H1 (cell line): ENCODE results near the gene MAPKAP1. TPM values are rescaled to one million over a fixed set of nuclear protein-coding genes. Genes with fewer than 3 reads are reported as not detected.
A peak's percentile ranks its signal among the peaks of the same experiment; 100 is the strongest.

ENCODE experiments used
- CTCF ChIA-PET: fragments of 300-600 bp; sonication (Branson Sonifier 250); formaldehyde crosslinking; loops from one replicate; lab custom pipeline; 2021; ENCODE audit not compliant: partially characterized antibody; lab: Charles Lee
- POLR2A ChIA-PET: fragments of 300-600 bp; sonication (Branson Sonifier 250); formaldehyde crosslinking; loops from one replicate; lab custom pipeline; 2021; ENCODE audit warnings: inconsistent platforms; ENCODE audit not compliant: partially characterized antibody; lab: Charles Lee
- DNase-seq, 2 experiments: peaks; one replicate each; pipeline versions ENCODE4 v3.0.0 to v3.0.0-alpha.2; 2010 to 2022; ENCODE audit warnings: low spot score in 2 of 2, low read depth in 1 of 2, mixed read lengths in 1 of 2
- FAIRE-seq: peaks from 2 replicates; lab custom pipeline; 2011; peaks lifted over from hg19 to GRCh38; lab: Jason Lieb, UNC
- H2AFZ ChIP-seq: 2 replicates; pipeline ENCODE4 v1.8.1; 2012; ENCODE audit warnings: low read length, inconsistent platforms
- H2AK5ac ChIP-seq: 2 replicates; pipeline ENCODE4 v1.6.1; 2013; ENCODE audit warnings: low read depth, low read length
- H2BK120ac ChIP-seq: replicated peaks from 2 replicates; pipeline ENCODE3; 2013; ENCODE audit warnings: low read depth, low read length, inconsistent platforms
- H2BK12ac ChIP-seq: 2 replicates; pipeline ENCODE4 v1.6.1; 2013; ENCODE audit warnings: low read depth, low read length
- H2BK15ac ChIP-seq: 2 replicates; pipeline ENCODE4 v1.6.1; 2013; ENCODE audit warnings: low read length
- H2BK20ac ChIP-seq: 2 replicates; pipeline ENCODE4 v1.6.1; 2013; ENCODE audit warnings: low read length
- H2BK5ac ChIP-seq: 2 replicates; pipeline ENCODE4 v1.6.1; 2013; ENCODE audit warnings: low read depth, low read length
- H3K14ac ChIP-seq: 2 replicates; pipeline ENCODE4 v1.6.1; 2013; ENCODE audit warnings: inconsistent platforms; ENCODE audit not compliant: insufficient read length
- H3K18ac ChIP-seq: 2 replicates; pipeline ENCODE4 v1.6.1; 2013; ENCODE audit warnings: low read length; ENCODE audit errors: extremely low read depth
- H3K23ac ChIP-seq: 2 replicates; pipeline ENCODE4 v1.6.1; 2013; ENCODE audit warnings: inconsistent platforms; ENCODE audit not compliant: insufficient read length
- H3K23me2 ChIP-seq: 2 replicates; pipeline ENCODE4 v1.6.1; 2013; ENCODE audit warnings: low read depth, low read length
- H3K27ac ChIP-seq: 2 replicates; pipeline ENCODE4 v1.6.1; 2011; ENCODE audit warnings: low read depth, low read length, inconsistent platforms
- H3K27me3 ChIP-seq, 4 experiments: replicated peaks in 1 of 4; 1 replicate in 1 of 4; 2 replicates in 3 of 4; pipeline versions ENCODE4 v1.6.1 to v1.8.1; 2011 to 2013; ENCODE audit warnings: low read length in 3 of 4, mild to moderate bottlenecking in 3 of 4, inconsistent platforms in 2 of 4, mixed read lengths in 2 of 4, moderate library complexity in 1 of 4; ENCODE audit not compliant: control insufficient read depth in 3 of 4, insufficient read depth in 3 of 4; ENCODE audit errors: extremely low read depth in 1 of 4
- H3K36me3 ChIP-seq, 4 experiments: 2 replicates each; pipeline versions ENCODE4 v1.6.1 to v1.8.1; 2011 to 2013; ENCODE audit warnings: mild to moderate bottlenecking in 4 of 4, low read length in 3 of 4, moderate library complexity in 2 of 4, control low read depth in 1 of 4, inconsistent platforms in 1 of 4; ENCODE audit not compliant: insufficient read depth in 4 of 4, control insufficient read depth in 2 of 4
- H3K4ac ChIP-seq: replicated peaks from 2 replicates; pipeline ENCODE3; 2013; ENCODE audit warnings: low read length, low read depth, mixed read lengths, inconsistent platforms; ENCODE audit not compliant: insufficient read length
- H3K4me1 ChIP-seq, 4 experiments: replicated peaks in 1 of 4; 1 replicate in 1 of 4; 2 replicates in 3 of 4; pipeline versions ENCODE4 v1.6.1 to v1.8.1; 2011 to 2013; ENCODE audit warnings: low read length in 3 of 4, inconsistent platforms in 2 of 4, mixed read lengths in 1 of 4; ENCODE audit not compliant: insufficient read depth in 4 of 4, control insufficient read depth in 3 of 4
- H3K4me2 ChIP-seq, 2 experiments: 2 replicates each; pipeline versions ENCODE4 v1.6.1 to v1.8.1; 2011 to 2013; ENCODE audit warnings: low read depth in 2 of 2, low read length in 2 of 2, control low read depth in 1 of 2, inconsistent platforms in 1 of 2, mild to moderate bottlenecking in 1 of 2; ENCODE audit not compliant: insufficient read depth in 1 of 2
- H3K4me3 ChIP-seq, 4 experiments: fragments of 200-600, 300-600 bp in 1 of 4; sonication (generic), shearing (Covaris generic), sonication (Bioruptor Twin) in 1 of 4; 2 replicates each; pipeline versions ENCODE4 v1.5.1 to v1.8.1; 2011 to 2016; ENCODE audit warnings: low read length in 4 of 4, low read depth in 3 of 4, control low read depth in 2 of 4, inconsistent platforms in 2 of 4, mild to moderate bottlenecking in 2 of 4, mixed read lengths in 1 of 4, moderate library complexity in 1 of 4; ENCODE audit not compliant: insufficient read depth in 2 of 4; ENCODE audit errors: extremely low read depth in 1 of 4
- H3K56ac ChIP-seq: replicated peaks from 2 replicates; pipeline ENCODE3; 2013; ENCODE audit warnings: low read depth, mild to moderate bottlenecking, mixed read lengths, low read length, inconsistent platforms; ENCODE audit not compliant: insufficient read length
- H3K79me1 ChIP-seq: 2 replicates; pipeline ENCODE4 v1.6.1; 2013; ENCODE audit warnings: low read depth, low read length, control low read depth
- H3K79me2 ChIP-seq, 2 experiments: 2 replicates each; pipeline versions ENCODE4 v1.6.1 to v1.8.1; 2012 to 2013; ENCODE audit warnings: low read length in 2 of 2, mild to moderate bottlenecking in 2 of 2, inconsistent platforms in 1 of 2; ENCODE audit not compliant: insufficient read depth in 2 of 2, control insufficient read depth in 1 of 2
- H3K9ac ChIP-seq, 4 experiments: replicated peaks in 1 of 4; 1 replicate in 1 of 4; 2 replicates in 3 of 4; pipeline versions ENCODE4 v1.6.1 to v1.8.1; 2011 to 2013; ENCODE audit warnings: low read depth in 3 of 4, low read length in 3 of 4, control low read depth in 2 of 4, mild to moderate bottlenecking in 2 of 4, moderate library complexity in 2 of 4, inconsistent platforms in 1 of 4; ENCODE audit errors: extremely low read depth in 1 of 4
- H3K9me3 ChIP-seq, 2 experiments: 2 replicates each; pipeline versions ENCODE4 v1.6.1 to v1.8.1; 2012 to 2013; ENCODE audit warnings: mild to moderate bottlenecking in 2 of 2, moderate library complexity in 2 of 2, control low read depth in 1 of 2, inconsistent platforms in 1 of 2, low read depth in 1 of 2, low read length in 1 of 2, mixed read lengths in 1 of 2; ENCODE audit not compliant: insufficient read depth in 2 of 2
- H4K20me1 ChIP-seq, 2 experiments: replicated peaks in 1 of 2; 2 replicates each; pipeline versions ENCODE3 to v1.8.1; 2011 to 2013; ENCODE audit warnings: inconsistent platforms in 2 of 2, low read length in 2 of 2, mild to moderate bottlenecking in 1 of 2; ENCODE audit not compliant: insufficient read depth in 2 of 2, control insufficient read depth in 1 of 2
- H4K5ac ChIP-seq: 2 replicates; pipeline ENCODE4 v1.6.1; 2013; ENCODE audit warnings: low read length, low read depth, mixed read lengths, inconsistent platforms; ENCODE audit not compliant: insufficient read length
- H4K8ac ChIP-seq: 2 replicates; pipeline ENCODE4 v1.8.0; 2013; ENCODE audit warnings: mild to moderate bottlenecking, moderate library complexity, low read length, inconsistent platforms; ENCODE audit not compliant: insufficient read depth; ENCODE audit errors: extremely low read depth
- H4K91ac ChIP-seq: replicated peaks from 2 replicates; pipeline ENCODE3; 2013; ENCODE audit warnings: low read length, mixed read lengths, inconsistent platforms; ENCODE audit not compliant: insufficient read length
- EGR1 ChIP-seq: IDR thresholded peaks from 2 replicates; pipeline ENCODE4 v1.6.1; 2011; ENCODE audit warnings: low read depth, low read length, borderline replicate concordance
- KDM4A ChIP-seq: IDR thresholded peaks from one replicate; pipeline ENCODE4 v1.7.1; 2012; ENCODE audit warnings: low read depth, mild to moderate bottlenecking, moderate library complexity, low read length, inconsistent platforms; ENCODE audit not compliant: severe bottlenecking
- NRF1 ChIP-seq: IDR thresholded peaks from 2 replicates; pipeline ENCODE4 v1.6.1; 2011; ENCODE audit warnings: mild to moderate bottlenecking, low read depth, low read length, improper control_type of control experiment
- WGBS, 2 experiments: shearing (Covaris generic) in 1 of 2; methylation state at CpG; one replicate each; pipeline versions ENCODE4 v1.1.6 to v1.1.7; 2013 to 2015; ENCODE audit warnings: low lambda C conversion rate in 2 of 2, mixed read lengths in 2 of 2, inconsistent platforms in 1 of 2, low coverage in 1 of 2, missing lambda C conversion rate in 1 of 2; ENCODE audit not compliant: insufficient replicate concordance in 2 of 2, insufficient coverage in 1 of 2, insufficient read length in 1 of 2; ENCODE audit errors: extremely low coverage in 1 of 2, missing lambda C conversion rate in 1 of 2; 5-methylcytosine and 5-hydroxymethylcytosine counted together
- polyA plus RNA-seq, 7 experiments: library from polyadenylated mRNA; depleted of rRNA in 3 of 7; stranded (reverse) in 5 of 7; unstranded in 2 of 7; fragments of >200 nt in 5 of 7; fragments of 200-250 nt in 2 of 7; gene quantifications; 1 replicate in 5 of 7; 2 replicates in 1 of 7; 4 replicates in 1 of 7; pipeline versions ENCODE4 v1.2.1 to v1.2.3, GENCODE V29; 2011 to 2013; ENCODE audit warnings: missing spikeins in 2 of 7, mixed read lengths in 2 of 7
- total RNA-seq: library from RNA; stranded (reverse); fragmentation: NEBNext Ultra II Directional; extraction: Animal tissue kit (Norgen Biotek cat#: 25700); gene quantifications from 2 replicates; pipeline ENCODE4 v1.2.1, GENCODE V29; 2021

Gene MAPKAP1
- total and polyA plus RNA-seq, 2 of the 8 experiments (the other 6 are each of a cell fraction or from before 2014, with no cell fraction given) = 79.2 to 140 TPM

DNA sequence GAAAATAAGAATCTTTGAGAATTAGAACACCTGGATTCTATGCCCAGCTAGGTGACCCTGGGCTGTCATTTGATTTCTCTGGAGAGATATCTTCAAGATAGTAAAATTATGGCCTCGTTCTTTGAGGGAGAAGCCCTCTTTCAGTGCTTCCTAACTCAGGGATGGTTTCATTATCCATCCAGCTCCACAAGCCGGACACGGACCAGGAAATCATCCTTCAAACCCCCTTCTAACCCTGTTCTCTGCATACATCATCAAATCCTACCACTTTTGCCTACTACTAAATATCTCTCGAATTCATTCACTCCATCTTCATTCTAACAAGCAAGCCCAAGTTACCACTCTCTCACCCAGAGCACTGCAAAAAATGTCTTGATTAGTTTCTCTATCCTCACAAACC, 57.2 kb downstream of the MAPKAP1 start:
- no peak overlapping the region for H3K14ac ChIP-seq
- TF ChIP-seq KDM4A (no peak), NRF1 (no peak), EGR1 (no peak)

More for the DNA sequence above, 57.2 kb downstream of the MAPKAP1 start:
- Histone ChIP-seq H3K9me3 (no peaks in the 10 kb centered on the region), H3K4me2 (peak overlapping the region in 1 of 2 experiments; percentile 16; a peak in 1 of 4 replicates), H3K4ac (no peak overlapping the region), H2BK20ac (peak overlapping the region; percentile 55; the same call in 1 of the 2 replicates), H2BK15ac (no peak overlapping the region), H4K20me1 (no peaks in the 10 kb centered on the region), H3K4me1 (peaks cover 5 to 33% (median 28%) of the 10 kb centered on the region in 4 experiments; a peak in 6 of 7 replicates), H4K91ac (no peak overlapping the region), H3K79me2 (peaks cover 0 to 68% of the 10 kb centered on the region in 2 experiments; a peak in 2 of 4 replicates), H4K8ac (no peak overlapping the region), H3K9ac (no peak overlapping the region), H3K79me1 (peaks cover 2% of the 10 kb centered on the region; the same call in 1 of the 2 replicates), H2AK5ac (no peak overlapping the region), H3K23me2 (no peaks in the 10 kb centered on the region), H3K36me3 (no peaks in the 10 kb centered on the region), H3K23ac (no peak overlapping the region), H3K18ac (peak overlapping the region; percentile 16), H2BK12ac (no peak overlapping the region; the same call in 1 of the 2 replicates), H3K27ac (no peak overlapping the region), H2BK5ac (peak overlapping the region; percentile 45; the same call in 1 of the 2 replicates), H2AFZ (no peak overlapping the region), H3K4me3 (no peak overlapping the region), H3K56ac (no peak overlapping the region), H4K5ac (no peak overlapping the region), H2BK120ac (peak overlapping the region; percentile 24), H3K27me3 (no peaks in the 10 kb centered on the region)
- CTCF ChIA-PET = no interaction called here
- DNase-seq = no peak
- POLR2A ChIA-PET = no interaction called here
- no peak for FAIRE-seq
- 88 to 100% methylated on average over 1 to 4 of the region's 4 CpGs for WGBS, 2 experiments
